GM18499 (cell line): Measurements from ENCODE around the gene MFSD1.

Source experiments
- ATAC-seq: cut with Tn5 transposase; IDR thresholded peaks from one replicate; pipeline ENCODE4 v1.9.1; 2021; ENCODE audit warnings: moderate number of reproducible peaks; ENCODE audit not compliant: insufficient read depth, unreplicated experiment

MFSD1 gene

GRCh38 chr3:158863247-158863646 lies 61.4 kb downstream of the MFSD1 start:
- ATAC-seq = no peak

DNA sequence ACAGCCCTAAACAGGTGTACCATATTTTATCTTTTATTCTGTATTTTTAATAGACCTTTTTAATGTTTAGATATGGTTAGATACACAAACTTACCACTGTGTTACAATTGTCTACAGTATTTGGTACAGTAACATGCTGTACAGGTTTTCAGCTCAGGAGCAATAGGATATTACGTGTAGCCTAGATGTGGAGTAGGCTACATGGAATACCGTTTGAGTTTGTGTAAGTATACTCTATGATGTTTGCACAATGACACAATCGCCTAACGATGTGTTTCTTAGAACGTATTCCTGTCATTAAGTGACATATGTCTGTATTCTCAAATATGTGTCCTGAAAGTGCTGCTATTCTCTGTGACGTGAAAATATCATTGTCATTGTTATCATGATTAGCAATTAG lies 62.6 kb downstream of the MFSD1 start:
- no peak for ATAC-seq

DNA sequence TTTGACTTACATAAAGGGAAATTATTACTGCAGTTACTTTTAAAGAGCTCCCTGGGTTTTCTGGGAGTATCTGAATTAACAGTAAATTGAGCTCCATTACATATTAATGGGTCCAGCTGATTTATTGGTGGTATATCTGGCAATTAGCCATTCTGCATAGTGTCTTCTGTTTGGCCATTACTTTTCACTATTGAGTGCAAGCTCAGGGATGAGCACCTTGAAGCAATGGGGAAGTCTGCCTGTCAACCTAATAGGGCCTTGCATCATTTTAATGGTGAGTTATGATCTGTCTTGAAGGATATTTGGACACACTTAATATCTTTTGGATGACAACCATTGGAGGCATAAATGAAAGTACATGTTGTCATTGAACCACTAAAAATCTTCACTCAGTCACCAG lies 73.8 kb downstream of the MFSD1 start:
- no peak for ATAC-seq
